SK-N-SH (cell line): ENCODE data around the gene PDGFRA. TPM values are rescaled to one million over a fixed set of nuclear protein-coding genes. Genes with fewer than 3 reads are reported as not detected.

ENCODE experiments used
- CTCF ChIA-PET: fragments of 300-600, 350-600 bp; formaldehyde crosslinking; extraction: SDS; loops from one replicate; lab custom pipeline; 2021; lab: Yijun Ruan, JAX
- POLR2A ChIA-PET: fragments of 350-600 bp; sonication (Branson Sonifier 250); formaldehyde crosslinking; extraction: SDS; loops from one replicate; lab custom pipeline; 2020; ENCODE audit warnings: antibody characterized with exemption, inconsistent platforms; lab: Yijun Ruan, JAX
- DNase-seq: peaks from one replicate; pipeline ENCODE4 v3.0.0; 2012
- H2AFZ ChIP-seq: fragments of 200-600 bp; sonication (generic); 2 replicates; pipeline ENCODE4 v1.8.1; 2016; ENCODE audit warnings: antibody characterized with exemption, mild to moderate bottlenecking, low read depth
- H3F3A ChIP-seq: fragments of 200-600 bp; sonication (generic); replicated peaks from 2 replicates; pipeline ENCODE3; 2016; ENCODE audit warnings: antibody characterized with exemption, mild to moderate bottlenecking; ENCODE audit not compliant: insufficient read depth
- H3K27ac ChIP-seq, 2 experiments: fragments of 200-500 bp in 1 of 2; fragments of 200-600 bp in 1 of 2; sonication (Bioruptor generic) in 1 of 2; sonication (generic), shearing (Covaris generic) in 1 of 2; 2 replicates each; pipeline versions ENCODE4 v1.5.1 to v1.6.1; 2014 to 2016; ENCODE audit warnings: low read depth in 2 of 2, inconsistent platforms in 1 of 2, low read length in 1 of 2, mild to moderate bottlenecking in 1 of 2, mixed read lengths in 1 of 2
- H3K27me3 ChIP-seq: fragments of 200-600 bp; sonication (generic), shearing (Covaris generic); 2 replicates; pipeline ENCODE4 v1.6.1; 2016; ENCODE audit warnings: mixed run types; ENCODE audit not compliant: insufficient read depth
- H3K36me3 ChIP-seq, 2 experiments: fragments of 200-500 bp in 1 of 2; fragments of 200-600 bp in 1 of 2; sonication (Bioruptor generic) in 1 of 2; sonication (generic) in 1 of 2; replicated peaks in 1 of 2; 2 replicates each; pipeline versions ENCODE3 to v1.5.1; 2014 to 2016; ENCODE audit warnings: low read length in 1 of 2, mild to moderate bottlenecking in 1 of 2; ENCODE audit not compliant: insufficient read depth in 2 of 2, control insufficient read depth in 1 of 2
- H3K4me1 ChIP-seq, 2 experiments: fragments of 200-500 bp in 1 of 2; fragments of 200-600 bp in 1 of 2; sonication (Bioruptor generic) in 1 of 2; sonication (generic), shearing (Covaris generic) in 1 of 2; 2 replicates each; pipeline versions ENCODE4 v1.5.1 to v1.6.1; 2014 to 2016; ENCODE audit warnings: low read depth in 1 of 2, low read length in 1 of 2, mixed run types in 1 of 2; ENCODE audit not compliant: insufficient read depth in 2 of 2, control insufficient read depth in 1 of 2
- H3K4me2 ChIP-seq: fragments of 200-600 bp; sonication (generic), shearing (Covaris generic); 2 replicates; pipeline ENCODE4 v1.6.1; 2017; ENCODE audit warnings: mixed run types
- H3K4me3 ChIP-seq, 2 experiments: fragments of 200-500 bp in 1 of 2; fragments of 200-600 bp in 1 of 2; sonication (Bioruptor generic) in 1 of 2; sonication (generic), shearing (Covaris generic) in 1 of 2; 2 replicates each; pipeline versions ENCODE4 v1.5.1 to v1.8.1; 2014 to 2016; ENCODE audit warnings: low read depth in 2 of 2, inconsistent platforms in 1 of 2, low read length in 1 of 2, mild to moderate bottlenecking in 1 of 2, mixed read lengths in 1 of 2, moderate library complexity in 1 of 2
- H3K79me2 ChIP-seq: fragments of 200-600 bp; sonication (generic); 2 replicates; pipeline ENCODE4 v1.8.1; 2017; ENCODE audit warnings: mild to moderate bottlenecking; ENCODE audit not compliant: insufficient read depth
- H3K9ac ChIP-seq: fragments of 200-600 bp; sonication (generic); 2 replicates; pipeline ENCODE4 v1.6.1; 2017; ENCODE audit warnings: mixed run types
- H3K9me2 ChIP-seq: fragments of 200-600 bp; sonication (generic); 2 replicates; pipeline ENCODE4 v1.6.1; 2017; ENCODE audit warnings: mixed run types
- H3K9me3 ChIP-seq: fragments of 200-600 bp; sonication (generic); 2 replicates; pipeline ENCODE4 v1.6.1; 2017; ENCODE audit warnings: mixed run types, mild to moderate bottlenecking, moderate library complexity
- H4K20me1 ChIP-seq: fragments of 200-600 bp; sonication (generic); 2 replicates; pipeline ENCODE4 v1.6.1; 2017; ENCODE audit warnings: mild to moderate bottlenecking, mixed run types; ENCODE audit not compliant: insufficient read depth
- CHD2 ChIP-seq: fragments of 150-350 bp; IDR thresholded peaks from 2 replicates; pipeline ENCODE4 v1.6.1; 2018; ENCODE audit warnings: low read length; ENCODE audit not compliant: partially characterized antibody
- FOSL2 ChIP-seq: IDR thresholded peaks from 2 replicates; pipeline ENCODE4 v1.4.0; 2012; ENCODE audit warnings: low read depth, mild to moderate bottlenecking, moderate library complexity, borderline replicate concordance
- FOXJ3 ChIP-seq: sonication (generic); formaldehyde crosslinking; IDR thresholded peaks from 2 replicates; pipeline ENCODE4 v1.5.1; 2020; ENCODE audit warnings: mild to moderate bottlenecking, missing genetic modification reagents
- GABPA ChIP-seq: IDR thresholded peaks from 2 replicates; pipeline ENCODE4 v1.4.0; 2012; ENCODE audit warnings: low read depth, mild to moderate bottlenecking
- GATA2 ChIP-seq: sonication (generic); formaldehyde crosslinking; IDR thresholded peaks from 2 replicates; pipeline ENCODE4 v1.5.0; 2020; ENCODE audit warnings: mild to moderate bottlenecking, missing genetic modification reagents
- MXI1 ChIP-seq: IDR thresholded peaks from 2 replicates; pipeline ENCODE4 v1.6.1; 2012; ENCODE audit warnings: mild to moderate bottlenecking, low read depth, low read length, improper control_type of control experiment
- NFIC ChIP-seq: IDR thresholded peaks from 2 replicates; pipeline ENCODE4 v1.4.0; 2012; ENCODE audit warnings: borderline replicate concordance
- POLR2AphosphoS5 ChIP-seq: IDR thresholded peaks from 2 replicates; pipeline ENCODE4 v1.6.1; 2012; ENCODE audit warnings: low read depth, low read length
- RCOR1 ChIP-seq: fragments of 150-350 bp; IDR thresholded peaks from 2 replicates; pipeline ENCODE4 v1.6.1; 2017; ENCODE audit warnings: antibody characterized with exemption, low read length
- RFX5 ChIP-seq: IDR thresholded peaks from 2 replicates; pipeline ENCODE4 v1.6.1; 2012; ENCODE audit warnings: mild to moderate bottlenecking, improper control_type of control experiment, low read length
- RXRA ChIP-seq: IDR thresholded peaks from 2 replicates; pipeline ENCODE4 v1.4.0; 2012; ENCODE audit warnings: low read depth, mild to moderate bottlenecking, borderline replicate concordance
- SIN3A ChIP-seq: IDR thresholded peaks from 2 replicates; pipeline ENCODE4 v1.6.1; 2012; ENCODE audit warnings: low read depth, mild to moderate bottlenecking, low read length, moderate library complexity, borderline replicate concordance
- SMC3 ChIP-seq: IDR thresholded peaks from 2 replicates; pipeline ENCODE4 v1.6.1; 2012; ENCODE audit warnings: low read depth, low read length, improper control_type of control experiment
- TAF1 ChIP-seq: IDR thresholded peaks from 2 replicates; pipeline ENCODE4 v1.6.1; 2012; ENCODE audit warnings: low read depth, mild to moderate bottlenecking, low read length, moderate library complexity, borderline replicate concordance
- YY1 ChIP-seq: IDR thresholded peaks from 2 replicates; pipeline ENCODE4 v1.4.0; 2012; ENCODE audit warnings: low read depth, mild to moderate bottlenecking
- WGBS: methylation state at CpG from one replicate; pipeline ENCODE4 v1.1.6; 2017; ENCODE audit warnings: low lambda C conversion rate; 5-methylcytosine and 5-hydroxymethylcytosine counted together
- polyA plus RNA-seq, 3 experiments: library from polyadenylated mRNA; depleted of rRNA; stranded (reverse); fragments of >200 nt; gene quantifications; 2 replicates each; pipeline ENCODE4 v1.2.3, GENCODE V29; 2012
- TF ChIP-seq, protein P1 (sequence below): IDR thresholded peaks from 2 replicates; pipeline ENCODE4 v1.4.0; 2012; ENCODE audit warnings: low read depth
- TF ChIP-seq, protein P2 (sequence below): fragments of 150-350 bp; IDR thresholded peaks from 2 replicates; pipeline ENCODE4 v1.6.1; 2016; ENCODE audit warnings: mild to moderate bottlenecking, low read depth, low read length
- TF ChIP-seq, protein P3 (sequence below): IDR thresholded peaks from 2 replicates; pipeline ENCODE4 v1.4.0; 2012; ENCODE audit warnings: low read depth, borderline replicate concordance
- TF ChIP-seq, protein P4 (sequence below): IDR thresholded peaks from 2 replicates; pipeline ENCODE4 v1.4.0; 2012; ENCODE audit warnings: low read depth, borderline replicate concordance
- TF ChIP-seq, protein P5 (sequence below): IDR thresholded peaks from 2 replicates; pipeline ENCODE4; 2012

PDGFRA gene
- polyA plus RNA-seq, 1 of the 3 experiments (the other 2 are of a cell fraction), result 25.3 TPM

DNA sequence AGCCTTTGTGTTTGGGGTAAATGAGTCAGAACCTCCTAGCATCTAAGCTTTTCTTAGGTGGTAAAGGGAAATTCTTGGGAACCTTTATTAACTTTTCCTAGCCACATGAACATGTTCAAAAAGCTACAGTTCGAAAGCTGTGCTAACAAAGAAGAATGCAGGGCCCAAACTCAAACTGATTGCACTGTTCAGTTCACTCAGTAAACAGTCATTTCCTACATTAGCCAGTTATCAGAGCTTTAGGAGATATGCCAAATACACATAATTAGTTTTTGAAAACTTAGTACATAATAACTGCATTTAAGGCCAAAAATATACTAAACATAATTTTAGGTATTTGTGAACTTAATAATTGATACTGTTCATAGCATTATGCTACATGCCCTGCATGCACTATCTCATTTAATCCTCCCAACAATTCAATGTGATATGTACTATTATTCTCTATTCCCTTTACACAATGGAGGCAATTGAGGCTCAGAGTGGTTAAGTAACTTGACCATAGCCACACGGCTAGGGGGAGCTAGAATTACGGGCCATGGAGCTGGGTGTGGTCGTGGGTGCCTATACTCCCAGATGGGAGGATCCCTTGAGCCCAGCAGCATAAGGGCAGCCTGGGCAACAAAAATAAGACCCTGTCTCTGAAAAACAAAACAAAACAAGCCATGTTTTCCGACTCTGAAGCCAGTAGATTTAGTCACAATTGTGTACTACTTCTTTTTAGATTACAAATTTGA, 43.9 kb upstream of the PDGFRA start:
- no peak overlapping the region for H3K9ac ChIP-seq
- no peak overlapping the region for H3K27ac ChIP-seq
- POLR2A ChIA-PET, result no interaction called here
- H3K9me3 ChIP-seq, result no peaks in the 10 kb centered on the region
- H3K36me3 ChIP-seq, result no peaks in the 10 kb centered on the region
- H3K4me2 ChIP-seq, result no peak overlapping the region
- no peaks in the 10 kb centered on the region for H3K79me2 ChIP-seq
- no peak overlapping the region for H3K4me3 ChIP-seq
- H4K20me1 ChIP-seq, result no peaks in the 10 kb centered on the region
- no peak for DNase-seq
- no peak for TF ChIP-seq FOSL2
- no peak for TF ChIP-seq CHD2
- TF ChIP-seq FOXJ3 (CRISPR knock-in tag), result no peak
- no peak for TF ChIP-seq POLR2AphosphoS5
- TF ChIP-seq RXRA, result no peak
- TF ChIP-seq, protein P1, sequence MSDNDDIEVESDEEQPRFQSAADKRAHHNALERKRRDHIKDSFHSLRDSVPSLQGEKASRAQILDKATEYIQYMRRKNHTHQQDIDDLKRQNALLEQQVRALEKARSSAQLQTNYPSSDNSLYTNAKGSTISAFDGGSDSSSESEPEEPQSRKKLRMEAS, result no peak
- no peak for TF ChIP-seq GABPA
- TF ChIP-seq, protein P2, sequence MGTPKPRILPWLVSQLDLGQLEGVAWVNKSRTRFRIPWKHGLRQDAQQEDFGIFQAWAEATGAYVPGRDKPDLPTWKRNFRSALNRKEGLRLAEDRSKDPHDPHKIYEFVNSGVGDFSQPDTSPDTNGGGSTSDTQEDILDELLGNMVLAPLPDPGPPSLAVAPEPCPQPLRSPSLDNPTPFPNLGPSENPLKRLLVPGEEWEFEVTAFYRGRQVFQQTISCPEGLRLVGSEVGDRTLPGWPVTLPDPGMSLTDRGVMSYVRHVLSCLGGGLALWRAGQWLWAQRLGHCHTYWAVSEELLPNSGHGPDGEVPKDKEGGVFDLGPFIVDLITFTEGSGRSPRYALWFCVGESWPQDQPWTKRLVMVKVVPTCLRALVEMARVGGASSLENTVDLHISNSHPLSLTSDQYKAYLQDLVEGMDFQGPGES, result no peak
- no peak for TF ChIP-seq YY1
- TF ChIP-seq, protein P3, sequence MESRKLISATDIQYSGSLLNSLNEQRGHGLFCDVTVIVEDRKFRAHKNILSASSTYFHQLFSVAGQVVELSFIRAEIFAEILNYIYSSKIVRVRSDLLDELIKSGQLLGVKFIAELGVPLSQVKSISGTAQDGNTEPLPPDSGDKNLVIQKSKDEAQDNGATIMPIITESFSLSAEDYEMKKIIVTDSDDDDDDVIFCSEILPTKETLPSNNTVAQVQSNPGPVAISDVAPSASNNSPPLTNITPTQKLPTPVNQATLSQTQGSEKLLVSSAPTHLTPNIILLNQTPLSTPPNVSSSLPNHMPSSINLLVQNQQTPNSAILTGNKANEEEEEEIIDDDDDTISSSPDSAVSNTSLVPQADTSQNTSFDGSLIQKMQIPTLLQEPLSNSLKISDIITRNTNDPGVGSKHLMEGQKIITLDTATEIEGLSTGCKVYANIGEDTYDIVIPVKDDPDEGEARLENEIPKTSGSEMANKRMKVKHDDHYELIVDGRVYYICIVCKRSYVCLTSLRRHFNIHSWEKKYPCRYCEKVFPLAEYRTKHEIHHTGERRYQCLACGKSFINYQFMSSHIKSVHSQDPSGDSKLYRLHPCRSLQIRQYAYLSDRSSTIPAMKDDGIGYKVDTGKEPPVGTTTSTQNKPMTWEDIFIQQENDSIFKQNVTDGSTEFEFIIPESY, result no peak
- TF ChIP-seq, protein P4, sequence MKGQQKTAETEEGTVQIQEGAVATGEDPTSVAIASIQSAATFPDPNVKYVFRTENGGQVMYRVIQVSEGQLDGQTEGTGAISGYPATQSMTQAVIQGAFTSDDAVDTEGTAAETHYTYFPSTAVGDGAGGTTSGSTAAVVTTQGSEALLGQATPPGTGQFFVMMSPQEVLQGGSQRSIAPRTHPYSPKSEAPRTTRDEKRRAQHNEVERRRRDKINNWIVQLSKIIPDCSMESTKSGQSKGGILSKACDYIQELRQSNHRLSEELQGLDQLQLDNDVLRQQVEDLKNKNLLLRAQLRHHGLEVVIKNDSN, result no peak
- TF ChIP-seq GATA2 (CRISPR knock-in tag), result no peak
- no peak for TF ChIP-seq NFIC
- no peak for TF ChIP-seq MXI1
- no peak for TF ChIP-seq RFX5
- TF ChIP-seq, protein P5, sequence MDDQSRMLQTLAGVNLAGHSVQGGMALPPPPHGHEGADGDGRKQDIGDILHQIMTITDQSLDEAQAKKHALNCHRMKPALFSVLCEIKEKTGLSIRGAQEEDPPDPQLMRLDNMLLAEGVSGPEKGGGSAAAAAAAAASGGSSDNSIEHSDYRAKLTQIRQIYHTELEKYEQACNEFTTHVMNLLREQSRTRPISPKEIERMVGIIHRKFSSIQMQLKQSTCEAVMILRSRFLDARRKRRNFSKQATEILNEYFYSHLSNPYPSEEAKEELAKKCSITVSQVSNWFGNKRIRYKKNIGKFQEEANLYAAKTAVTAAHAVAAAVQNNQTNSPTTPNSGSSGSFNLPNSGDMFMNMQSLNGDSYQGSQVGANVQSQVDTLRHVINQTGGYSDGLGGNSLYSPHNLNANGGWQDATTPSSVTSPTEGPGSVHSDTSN, result no peak
- no peak for TF ChIP-seq RCOR1
- no peak for TF ChIP-seq TAF1
- no peak for TF ChIP-seq SMC3
- no peak for TF ChIP-seq SIN3A
- H3K4me1 ChIP-seq, result no peaks in the 10 kb centered on the region
- 83% methylated on average over 5 of the region's 5 CpGs for WGBS
- H3K9me2 ChIP-seq, result no peaks in the 10 kb centered on the region
- CTCF ChIA-PET, result interaction anchor here (0.7 kb wide), 1 partner anchor 255 kb away, joined by 3 read pairs; no protein-coding TSS in a partner anchor
- H3F3A ChIP-seq, result peaks cover 7% of the 10 kb centered on the region
- no peak overlapping the region; the same call in 1 of the 2 replicates for H2AFZ ChIP-seq
- no peaks in the 10 kb centered on the region for H3K27me3 ChIP-seq
